GM19238 (cell line): ENCODE results near the gene TOMM20.
"Not testable (repeated sequence)": the region's sequence is repeated elsewhere in the genome, so short reads cannot be mapped to it uniquely, and the experiment has no call there.

Experiments
- DNase-seq: peaks from one replicate; pipeline ENCODE4 v3.0.0; 2011; ENCODE audit warnings: low spot score; ENCODE audit not compliant: insufficient read length

Gene TOMM20

DNA sequence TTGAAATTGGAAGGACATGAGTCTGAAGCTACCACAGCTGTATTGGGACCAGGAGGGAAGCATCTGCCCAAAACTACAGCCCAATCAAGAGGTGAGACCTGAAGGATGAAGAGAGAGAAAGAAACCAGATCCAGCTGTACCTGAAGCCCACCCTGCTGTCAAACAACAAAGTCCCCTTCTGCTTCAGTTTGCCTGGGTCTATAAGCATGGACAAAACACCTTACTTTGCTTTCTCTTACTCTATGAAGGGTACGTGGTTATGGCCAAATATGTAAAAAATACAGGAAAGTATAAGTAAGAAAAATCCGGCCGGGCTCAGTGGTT, 26.4 kb downstream of the TOMM20 start:
- DNase-seq: no peak

DNA sequence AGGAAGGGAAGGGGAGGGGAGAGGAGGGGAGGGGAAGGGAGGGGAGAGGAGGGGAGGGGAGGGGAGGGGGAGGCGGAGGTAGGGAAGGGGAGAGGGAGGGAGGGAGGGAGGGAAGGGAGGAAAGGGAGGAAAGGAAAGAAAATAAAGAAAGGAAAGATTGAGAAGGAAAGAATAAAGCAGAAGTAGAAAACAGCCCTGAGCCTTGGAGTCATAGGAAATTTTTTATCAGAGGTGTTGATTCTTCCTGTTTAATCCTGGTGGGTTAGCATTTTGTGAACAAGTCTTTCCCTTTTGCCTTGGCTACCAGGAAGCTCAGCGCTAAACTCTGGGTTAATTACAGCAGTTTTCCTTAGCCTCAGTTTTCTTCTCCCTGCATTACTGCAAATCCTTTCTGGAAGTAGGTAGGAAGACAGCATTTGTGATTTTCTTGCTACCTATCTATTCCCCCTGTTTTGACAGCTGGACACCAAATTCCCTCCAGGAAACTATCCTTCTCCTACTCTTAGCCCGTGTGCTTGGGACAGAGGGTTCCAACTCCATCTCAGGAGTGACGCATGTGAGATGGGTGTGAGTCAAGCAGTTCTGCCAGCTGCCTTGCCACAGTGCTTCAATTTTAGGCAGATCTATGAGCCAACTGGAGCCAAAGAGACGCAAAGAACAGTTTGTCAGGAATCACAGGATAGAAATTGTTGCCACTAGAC, 26.9 kb downstream of the TOMM20 start:
- DNase-seq: no peak

DNA sequence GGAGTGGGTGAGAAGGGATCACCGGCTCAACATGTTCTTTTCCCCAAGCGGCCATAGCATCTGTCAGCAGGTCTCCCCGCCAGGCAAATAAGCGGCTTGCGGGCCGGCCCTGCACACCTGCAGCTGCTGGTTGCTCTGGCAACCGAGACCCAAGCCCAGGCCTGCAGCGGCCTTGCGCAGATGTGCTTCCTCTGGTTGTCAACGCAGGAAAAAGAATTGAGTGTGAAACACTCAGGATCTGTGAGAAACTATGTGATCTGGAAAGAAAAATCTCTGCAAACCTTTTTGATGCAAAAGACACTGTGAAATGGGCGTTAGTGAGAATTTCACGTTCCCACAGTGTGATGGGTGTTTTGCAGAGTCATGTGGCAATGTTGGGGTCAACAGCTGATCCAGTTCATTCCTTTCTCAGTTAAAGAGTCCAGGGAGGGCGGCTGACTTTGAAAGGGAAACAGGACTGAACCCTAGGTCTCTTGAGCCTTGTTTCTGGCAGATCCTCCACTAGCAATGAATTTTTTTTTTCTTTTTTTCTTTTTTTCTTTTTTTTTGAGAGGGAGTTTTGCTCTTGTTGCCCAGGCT, 28.4 kb downstream of the TOMM20 start:
- DNase-seq: no peak

DNA sequence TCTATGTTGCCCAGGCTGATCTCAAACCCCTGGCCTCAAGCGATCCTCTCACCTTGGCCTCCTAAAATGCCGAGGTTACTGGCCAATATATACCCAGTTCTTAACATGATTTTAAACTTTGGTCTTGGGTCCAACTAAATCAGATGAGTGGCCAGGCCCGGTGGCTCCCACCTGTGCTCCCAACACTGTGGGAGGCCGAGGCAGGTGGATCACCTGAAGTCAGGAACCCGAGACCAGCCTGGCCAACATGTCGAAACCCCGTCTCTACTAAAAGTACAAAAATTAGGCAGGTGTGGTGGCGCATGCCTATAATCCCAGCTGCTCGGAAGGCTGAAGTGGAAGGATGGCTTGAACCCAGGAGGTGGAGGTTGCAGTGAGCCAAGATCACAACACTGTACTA, 29.6 kb downstream of the TOMM20 start:
- no peak for DNase-seq

DNA sequence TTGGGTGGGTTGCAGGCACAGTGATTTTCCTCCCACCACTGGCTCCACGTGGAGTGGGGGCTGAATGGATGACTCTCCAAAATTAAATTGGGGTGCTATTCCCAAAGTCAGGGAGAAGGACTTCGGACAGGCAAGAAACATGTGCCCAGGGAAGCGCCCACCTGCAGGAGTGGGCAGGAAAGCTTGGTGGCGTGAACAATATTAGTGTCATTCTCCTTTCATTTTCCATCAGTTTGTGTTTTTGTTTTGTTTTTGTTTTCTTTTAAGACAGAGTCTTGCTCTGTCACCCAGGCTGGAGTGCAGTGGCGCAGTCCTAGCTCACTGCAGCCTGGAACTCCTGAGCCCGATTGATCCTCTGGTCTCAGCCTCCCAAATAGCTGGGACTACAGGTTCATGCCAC, 30.1 kb downstream of the TOMM20 start:
- no peak for DNase-seq

DNA sequence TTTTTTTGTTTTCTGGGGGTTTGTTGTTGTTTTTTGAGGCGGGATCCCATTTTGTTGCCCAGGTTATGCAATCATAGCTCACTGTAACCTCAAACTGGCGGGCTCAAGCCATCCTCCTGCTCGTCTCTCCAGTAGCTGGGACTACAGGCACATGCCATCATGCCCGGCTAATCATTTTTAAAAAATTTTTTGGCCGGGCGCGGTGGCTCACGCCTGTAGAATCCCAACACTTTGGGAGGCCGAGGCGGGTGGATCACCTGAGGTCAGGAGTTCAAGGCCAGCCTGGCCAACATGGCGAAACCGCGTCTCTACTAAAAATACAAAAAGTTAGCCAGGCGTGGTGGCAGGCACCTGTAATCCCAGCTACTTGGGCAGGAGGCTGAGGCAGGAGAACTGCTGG, 31.1 kb downstream of the TOMM20 start:
- not testable (repeated sequence) for DNase-seq

DNA sequence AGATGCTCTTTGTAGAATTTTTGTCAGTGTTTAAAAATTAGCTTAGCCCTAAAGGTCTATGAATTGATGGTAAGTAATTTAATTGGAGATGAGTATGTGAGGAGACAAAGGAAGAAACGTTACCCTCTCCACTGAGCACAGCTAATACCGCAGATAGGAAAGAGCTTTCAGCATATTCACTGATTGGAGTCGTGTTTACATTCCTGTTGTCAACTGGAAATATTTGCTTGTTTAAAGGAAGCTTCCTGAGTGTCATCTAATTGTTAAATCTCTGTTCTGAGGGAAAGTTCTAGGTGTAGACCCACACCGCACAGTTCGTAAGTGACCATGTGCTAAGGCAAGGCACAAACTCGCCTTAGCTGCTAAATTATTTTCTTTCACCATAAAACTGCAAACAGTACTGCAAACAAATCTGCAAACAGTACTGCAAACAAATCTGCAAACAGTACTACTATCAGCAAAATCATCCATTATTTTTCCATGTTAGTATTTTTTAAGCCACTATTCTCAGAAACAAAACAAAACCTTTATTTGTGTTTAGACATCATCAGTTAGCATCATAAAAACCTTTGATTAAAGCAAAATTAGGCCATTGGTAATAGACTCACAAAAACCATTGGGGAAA, 32.6 kb downstream of the TOMM20 start:
- no peak for DNase-seq

DNA sequence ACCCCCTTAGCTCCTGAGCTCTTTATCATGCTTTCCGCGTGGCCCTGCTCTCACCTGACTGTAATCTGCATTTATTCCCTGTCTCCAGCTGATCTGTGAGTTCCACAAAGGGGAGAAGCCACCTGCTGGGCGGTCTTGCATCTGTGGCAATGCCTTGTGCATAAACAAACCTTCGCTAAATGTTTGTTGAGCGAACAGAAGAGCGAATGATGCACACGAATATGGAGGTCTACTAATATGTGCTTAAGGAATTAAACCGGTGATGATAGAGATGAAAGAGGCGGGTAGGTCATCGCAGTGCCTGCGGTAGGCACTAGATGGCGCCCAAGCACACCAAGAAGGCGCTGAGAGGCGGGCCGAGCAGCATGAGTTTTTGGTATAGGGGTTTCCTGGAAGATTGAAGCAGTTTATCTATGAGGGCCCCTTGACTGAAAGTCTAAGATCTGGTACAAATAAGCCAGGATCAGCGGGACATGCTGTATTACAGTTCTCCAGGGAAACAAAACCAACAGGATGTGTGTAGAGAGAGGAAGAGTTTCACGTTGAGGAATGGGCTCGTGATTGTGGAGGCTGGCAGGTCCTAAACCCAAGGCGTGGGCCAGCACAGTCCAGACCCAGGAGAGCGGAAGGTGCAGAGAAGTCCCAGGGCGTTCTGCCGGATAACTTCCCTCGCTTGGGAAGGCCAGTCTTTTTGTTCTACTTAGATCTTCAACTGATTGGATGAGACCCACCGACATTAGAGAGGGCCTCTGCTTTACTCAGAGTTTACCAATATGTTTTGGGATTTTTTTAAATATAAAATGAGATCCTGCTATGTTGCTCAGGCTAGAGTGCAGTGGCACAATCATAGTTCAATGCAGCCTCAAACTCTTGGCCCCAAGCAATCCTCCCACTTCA, 34.7 kb downstream of the TOMM20 start:
- DNase-seq: peak; percentile 57

DNA sequence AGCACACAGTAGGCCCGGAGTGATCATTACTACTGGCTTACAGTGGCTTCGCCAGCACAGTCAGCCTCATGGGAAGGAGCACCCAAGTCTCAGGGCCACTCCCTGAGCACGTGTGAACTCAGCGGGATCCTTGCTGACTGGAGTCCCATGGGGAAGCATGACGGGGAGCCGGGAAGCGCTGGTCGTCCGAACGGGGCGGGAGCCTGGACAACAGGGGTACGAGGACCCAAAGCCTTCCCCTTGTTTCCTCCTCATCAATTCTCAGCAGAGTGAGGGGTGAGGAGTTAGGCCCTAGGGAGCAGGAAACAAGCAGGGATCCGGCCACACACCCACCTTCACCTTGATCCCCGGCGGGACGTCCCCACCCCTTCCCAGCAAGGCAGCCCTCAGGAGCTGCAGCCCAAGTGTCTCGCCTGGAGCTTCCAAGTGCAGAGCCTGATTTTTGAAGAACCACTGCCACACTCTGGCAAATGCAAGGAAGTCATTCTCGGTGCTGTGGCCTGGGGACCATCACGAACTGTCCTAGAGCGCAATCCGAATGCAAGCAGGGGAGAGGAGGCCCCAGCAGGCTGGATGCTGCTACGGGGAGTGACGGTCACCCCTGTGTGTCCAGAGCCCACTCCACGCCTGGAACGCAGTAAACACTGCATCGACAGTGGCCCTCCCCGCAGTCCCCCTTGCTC, 35.5 kb downstream of the TOMM20 start:
- no peak for DNase-seq

DNA sequence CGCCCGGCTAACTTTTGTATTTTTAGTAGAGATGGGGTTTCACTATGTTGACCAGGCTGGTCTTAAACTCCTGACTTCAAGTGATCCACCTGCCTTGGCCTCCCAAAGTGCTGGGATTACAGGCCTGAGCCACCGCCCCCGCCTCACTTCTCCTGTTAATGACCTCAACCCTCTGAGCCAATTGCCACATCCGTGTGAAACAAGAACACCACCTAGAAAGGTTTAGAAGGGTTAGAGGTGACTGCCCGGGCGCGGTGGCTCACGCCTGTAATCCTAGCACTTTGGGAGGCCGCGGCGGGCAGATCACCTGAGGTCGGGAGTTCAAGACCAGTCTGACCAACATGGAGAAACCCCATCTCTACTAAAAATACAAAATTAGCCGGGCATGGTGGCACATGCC, 36.2 kb downstream of the TOMM20 start:
- DNase-seq: not testable (repeated sequence)

DNA sequence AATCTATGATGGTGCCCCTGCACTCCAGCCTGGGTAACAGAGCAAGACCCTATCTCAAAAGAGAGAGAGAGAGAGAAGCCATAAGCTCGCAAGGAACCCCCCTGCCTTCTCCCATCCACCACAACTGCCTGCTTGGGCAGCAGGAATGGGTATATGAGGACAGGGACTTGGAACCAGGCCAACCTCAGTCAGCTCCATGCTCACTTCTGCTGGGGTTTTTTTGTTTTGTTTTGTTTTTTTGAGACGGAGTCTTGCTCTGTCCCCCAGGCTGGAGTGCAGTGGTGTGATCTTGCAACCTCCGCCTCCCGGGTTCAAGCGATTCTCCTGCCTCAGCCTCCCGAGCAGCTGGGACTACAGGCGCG, 36.6 kb downstream of the TOMM20 start:
- not testable (repeated sequence) for DNase-seq

DNA sequence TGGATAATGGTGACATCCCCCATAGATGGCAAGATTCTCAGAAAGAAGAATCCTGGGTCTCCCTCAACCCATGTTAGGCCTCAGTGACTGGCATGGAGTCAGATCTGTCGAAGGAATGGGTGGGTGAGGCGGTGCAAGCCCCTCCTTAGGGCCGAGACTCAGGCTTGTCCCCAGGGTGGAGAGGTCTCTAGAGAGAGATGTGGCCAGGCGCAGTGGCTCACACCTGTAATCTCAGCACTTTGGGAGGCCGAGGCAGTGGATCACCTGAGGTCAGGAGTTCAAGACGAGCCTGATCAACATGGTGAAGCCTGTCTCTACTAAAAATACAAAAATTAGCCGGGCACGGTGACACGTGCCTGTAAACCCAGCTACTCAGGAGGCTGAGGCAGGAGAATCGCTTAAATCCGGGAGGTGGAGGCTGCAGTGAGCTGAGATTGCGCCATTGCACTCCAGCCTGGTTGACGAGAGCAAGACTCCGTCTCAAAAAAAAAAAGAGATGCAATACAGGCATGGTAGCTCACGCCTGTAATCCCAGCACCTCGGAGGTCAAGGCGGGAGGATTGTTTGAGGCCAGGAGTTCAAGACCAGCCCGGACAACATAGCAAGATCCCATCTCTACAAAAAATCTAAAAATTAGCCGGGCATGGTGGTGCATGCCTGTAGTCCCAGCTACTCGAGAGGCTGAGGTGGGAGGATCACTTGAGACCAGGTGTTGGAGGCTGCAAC, 37.2 kb downstream of the TOMM20 start:
- DNase-seq: not testable (repeated sequence)

DNA sequence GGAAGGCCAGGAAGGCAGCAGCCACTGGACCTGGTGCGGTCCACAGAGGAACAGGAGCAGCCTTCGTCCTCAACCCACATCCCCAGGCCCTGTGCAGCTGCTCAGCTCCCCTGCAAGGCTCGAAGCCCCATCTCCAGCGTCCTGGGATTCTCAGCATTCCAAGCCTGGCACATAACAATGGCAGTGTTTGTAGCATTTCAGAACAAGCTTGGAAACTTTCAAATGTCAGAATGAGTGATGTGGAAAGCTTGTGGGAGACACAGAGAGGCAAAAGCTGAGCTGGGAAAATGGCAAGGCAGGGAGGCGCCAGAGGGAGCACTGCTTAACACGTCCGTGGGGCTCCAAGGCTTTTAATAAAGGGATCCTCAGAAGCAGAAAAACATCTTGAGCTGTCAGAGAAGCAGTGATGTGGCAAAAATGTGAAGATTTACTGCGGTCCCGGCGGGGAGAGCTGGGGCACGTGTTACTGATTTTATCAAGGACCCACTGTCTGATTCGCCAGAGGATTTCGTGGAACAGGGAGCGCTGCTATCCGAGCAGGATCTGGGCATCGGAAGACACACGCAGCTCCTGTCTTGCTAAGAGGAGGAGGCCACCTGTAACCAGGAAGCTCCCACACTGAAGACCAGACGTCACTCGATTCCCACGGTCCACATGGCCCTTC, 38.1 kb downstream of the TOMM20 start:
- DNase-seq: no peak

DNA sequence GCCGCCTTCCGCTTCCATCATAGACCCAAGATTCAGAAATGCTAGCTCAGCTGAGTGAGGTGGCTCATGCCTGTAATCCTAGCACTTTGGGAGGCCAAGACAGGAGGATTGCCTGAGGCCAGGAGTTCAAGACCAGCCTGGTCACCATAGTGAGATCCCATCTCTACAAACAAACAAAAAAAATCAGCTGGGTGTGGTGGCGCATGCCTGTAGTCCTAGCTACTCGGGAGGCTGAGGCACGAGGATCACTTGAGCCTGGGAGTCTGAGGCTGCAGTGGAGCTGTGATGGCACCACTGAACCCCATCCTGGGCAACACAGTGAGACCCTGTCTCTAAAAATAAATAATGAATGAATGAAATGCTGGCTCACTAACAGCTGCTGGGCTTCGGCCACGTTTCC, 39.7 kb downstream of the TOMM20 start:
- no peak for DNase-seq

DNA sequence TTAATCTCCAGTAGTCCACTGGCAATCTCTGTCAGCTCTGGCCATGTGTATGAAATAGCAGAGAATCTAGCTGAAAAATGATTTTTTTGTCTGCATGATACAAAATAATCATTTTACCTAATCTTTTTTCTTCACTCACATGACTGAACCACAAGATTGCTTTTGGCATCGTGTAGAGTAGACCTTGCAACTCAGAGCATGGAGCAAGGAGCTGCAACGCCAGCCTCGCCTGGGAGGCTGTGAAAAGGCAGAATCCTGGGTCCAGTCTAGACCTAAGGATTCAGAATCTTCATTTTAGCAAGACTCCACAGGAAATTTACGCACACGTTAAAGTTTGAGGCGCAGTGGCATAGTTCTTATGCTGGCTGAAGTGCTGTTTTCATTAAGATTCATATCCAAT, 40.2 kb downstream of the TOMM20 start:
- no peak for DNase-seq

DNA sequence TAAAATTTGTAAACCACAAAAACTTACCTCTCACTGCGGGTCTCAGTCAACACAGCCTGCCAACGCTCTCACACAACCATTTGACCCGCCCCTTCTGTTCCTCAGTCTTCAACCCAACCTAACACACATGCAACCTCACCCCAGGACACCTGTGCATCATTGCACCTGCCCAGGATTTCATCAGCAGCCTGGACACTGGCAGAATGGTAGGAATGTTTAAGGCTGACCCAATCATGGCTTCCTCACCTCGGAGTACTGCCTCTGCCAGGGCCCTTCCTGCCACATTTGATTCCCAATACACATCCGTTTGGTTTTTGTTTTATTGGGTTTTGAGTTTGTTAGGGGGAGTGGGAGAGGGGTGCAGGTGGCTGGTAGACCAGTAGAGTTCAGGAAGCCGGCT, 40.7 kb downstream of the TOMM20 start:
- no peak for DNase-seq

DNA sequence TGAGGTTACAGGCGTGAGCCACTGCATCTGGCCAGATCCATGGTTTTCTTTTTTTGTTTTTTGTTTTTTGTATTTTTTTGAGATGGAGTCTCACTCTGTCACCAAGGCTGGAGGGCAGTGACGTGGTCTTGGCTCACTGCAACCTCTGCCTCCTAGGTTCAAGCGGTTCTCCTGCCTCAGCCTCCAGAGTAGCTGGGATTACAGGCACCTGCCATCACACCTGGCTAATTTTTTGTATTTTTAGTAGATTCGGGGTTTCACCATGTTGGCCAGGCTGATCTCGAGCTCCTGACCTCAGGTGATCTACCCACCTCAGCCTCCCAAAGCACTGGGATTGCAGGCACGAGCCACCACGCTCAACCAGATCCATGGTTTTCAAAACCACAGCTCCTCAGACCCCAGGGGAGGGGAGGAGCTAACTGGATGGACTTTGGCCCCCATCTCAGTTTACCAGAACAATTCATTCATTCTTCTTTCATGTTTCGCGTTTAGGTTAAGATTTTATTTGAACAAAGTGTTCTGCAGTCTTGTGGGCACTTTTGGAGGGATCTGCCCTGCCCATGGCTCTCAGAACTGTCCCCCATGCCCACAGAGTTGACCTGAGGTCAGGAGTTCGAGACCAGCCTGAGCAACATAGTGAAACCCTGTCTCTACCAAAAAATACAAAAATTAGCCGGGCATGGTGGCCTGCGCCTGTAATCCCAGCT, 43.1 kb downstream of the TOMM20 start:
- not testable (repeated sequence) for DNase-seq

DNA sequence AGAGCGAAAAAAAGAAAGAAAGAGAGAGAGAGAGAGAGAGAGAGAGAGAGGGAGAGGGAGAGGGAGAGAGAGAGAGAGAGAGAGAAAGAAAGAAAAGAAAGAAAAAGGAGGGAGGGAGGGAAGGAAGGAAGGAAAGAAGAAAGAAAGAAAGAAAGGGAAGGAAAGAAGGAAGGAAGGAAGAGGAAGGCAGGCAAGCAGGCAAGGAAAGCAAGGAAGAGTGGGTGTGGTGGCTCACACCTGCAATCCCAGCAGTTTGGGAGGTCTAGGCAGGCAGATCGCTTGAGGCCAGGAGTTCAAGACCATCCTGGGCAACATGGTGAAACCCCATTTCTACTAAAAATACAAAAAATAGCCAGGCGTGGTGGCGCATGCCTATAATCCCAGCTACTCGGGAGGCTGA, 47.8 kb downstream of the TOMM20 start:
- not testable (repeated sequence) for DNase-seq

DNA sequence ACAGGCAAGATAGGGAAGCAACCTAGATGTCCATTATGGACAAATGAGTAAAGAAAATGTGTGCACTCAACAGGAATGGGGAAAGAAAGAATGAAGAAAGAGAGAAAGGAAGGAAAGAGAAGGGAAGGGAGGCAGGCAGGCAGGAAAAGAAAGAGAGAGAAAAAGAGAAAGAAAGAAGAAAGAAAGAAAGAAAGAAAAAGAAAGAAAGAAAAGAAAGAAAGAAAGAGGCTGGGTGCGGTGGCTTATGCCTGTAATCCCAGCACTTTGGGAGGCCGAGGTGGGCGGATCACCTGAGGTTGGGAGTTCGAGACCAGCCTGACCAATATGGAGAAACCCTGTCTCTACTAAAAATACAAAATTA, 48.4 kb downstream of the TOMM20 start:
- DNase-seq: not testable (repeated sequence)
